ENCODE results near the gene HNRNPH3.

DNA sequence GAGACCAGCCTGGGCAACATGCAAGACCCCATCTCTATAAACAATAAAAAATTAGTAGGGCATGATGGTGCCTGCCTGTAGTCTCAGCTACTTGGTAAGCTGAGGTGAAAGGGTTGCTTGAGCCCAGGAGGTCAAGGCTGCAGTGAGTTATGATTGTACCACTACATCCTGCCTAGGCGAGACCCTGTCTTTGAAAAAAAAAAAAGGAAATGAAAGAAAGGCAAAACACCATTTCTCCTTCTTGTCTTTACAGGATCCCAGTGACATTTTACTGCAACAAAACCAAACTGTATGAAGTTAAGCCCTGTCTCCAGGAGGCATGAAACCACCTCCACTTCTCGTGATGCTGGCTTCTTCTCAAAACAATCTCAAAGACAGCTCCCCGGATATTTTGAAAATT, 30.7 kb downstream of the HNRNPH3 start:
- TF ChIP-seq, protein P1, sequence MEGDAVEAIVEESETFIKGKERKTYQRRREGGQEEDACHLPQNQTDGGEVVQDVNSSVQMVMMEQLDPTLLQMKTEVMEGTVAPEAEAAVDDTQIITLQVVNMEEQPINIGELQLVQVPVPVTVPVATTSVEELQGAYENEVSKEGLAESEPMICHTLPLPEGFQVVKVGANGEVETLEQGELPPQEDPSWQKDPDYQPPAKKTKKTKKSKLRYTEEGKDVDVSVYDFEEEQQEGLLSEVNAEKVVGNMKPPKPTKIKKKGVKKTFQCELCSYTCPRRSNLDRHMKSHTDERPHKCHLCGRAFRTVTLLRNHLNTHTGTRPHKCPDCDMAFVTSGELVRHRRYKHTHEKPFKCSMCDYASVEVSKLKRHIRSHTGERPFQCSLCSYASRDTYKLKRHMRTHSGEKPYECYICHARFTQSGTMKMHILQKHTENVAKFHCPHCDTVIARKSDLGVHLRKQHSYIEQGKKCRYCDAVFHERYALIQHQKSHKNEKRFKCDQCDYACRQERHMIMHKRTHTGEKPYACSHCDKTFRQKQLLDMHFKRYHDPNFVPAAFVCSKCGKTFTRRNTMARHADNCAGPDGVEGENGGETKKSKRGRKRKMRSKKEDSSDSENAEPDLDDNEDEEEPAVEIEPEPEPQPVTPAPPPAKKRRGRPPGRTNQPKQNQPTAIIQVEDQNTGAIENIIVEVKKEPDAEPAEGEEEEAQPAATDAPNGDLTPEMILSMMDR (IDR thresholded peaks at IDR 0.05): no peak
- no peak for TF ChIP-seq POLR2A (IDR thresholded peaks at IDR 0.05)
